Activated T-cell treated with anti-CD3 and anti-CD28 coated beads for 48 hours (primary cell): ENCODE data around the gene CPD.
A peak's percentile ranks its signal among the peaks of the same experiment; 100 is the strongest.
"Not testable (repeated sequence)": the region's sequence is repeated elsewhere in the genome, so short reads cannot be mapped to it uniquely, and the experiment has no call there.

Source experiments
- DNase-seq: peaks from one replicate; pipeline ENCODE4 v3.0.0-alpha.2; 2020; ENCODE audit warnings: low read depth

The CPD gene

GRCh38 chr17:30378825-30379302 lies at the start of gene CPD:
CPD (plus strand) TSS chr17:30378927; CDS start chr17:30378981, 54 bp downstream.
- DNase-seq: peak; percentile 96

- DNase-seq: peak; percentile 34
Measured at GRCh38 chr17:30332057-30332542, 46.6 kb upstream of the CPD start.

DNA sequence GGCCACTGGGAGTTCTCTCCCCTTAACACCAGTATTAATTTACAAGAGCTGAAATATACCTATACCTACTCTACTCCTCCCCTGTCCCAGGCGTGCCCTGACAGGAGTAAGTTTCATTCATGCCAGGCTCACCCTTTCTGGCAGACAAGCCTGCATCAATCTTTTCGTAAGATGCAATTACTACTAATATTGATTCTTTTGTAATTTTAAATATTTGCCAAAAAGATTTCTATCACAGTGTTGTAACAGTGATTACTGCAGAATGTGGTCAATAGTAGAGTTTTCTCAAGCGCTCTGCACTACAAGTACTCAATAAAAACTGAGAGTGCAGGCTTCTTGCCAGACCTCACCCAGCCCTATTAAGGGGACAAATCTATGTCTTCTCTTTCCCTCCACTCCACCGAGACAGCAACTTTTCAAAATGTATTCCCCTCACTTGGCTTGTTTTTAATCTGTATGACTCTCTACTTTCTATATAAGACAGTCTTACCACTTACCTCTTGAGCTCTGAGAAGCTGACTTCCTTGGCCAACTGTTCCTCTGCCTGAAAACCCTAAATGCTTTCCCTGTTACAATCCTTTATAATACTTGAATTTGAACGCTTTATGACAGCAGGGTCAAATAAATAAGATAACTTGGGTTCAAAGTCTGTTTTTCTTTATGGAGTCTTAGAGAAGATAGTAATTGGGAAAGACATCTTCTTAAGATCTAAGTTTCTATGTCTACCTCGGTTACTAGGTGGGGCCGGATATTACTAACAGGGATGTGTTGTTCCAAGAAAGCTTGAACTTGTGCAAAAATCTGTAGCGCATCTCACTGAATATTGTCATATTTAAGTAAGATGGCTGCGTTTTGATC lies 45.0 kb upstream of the CPD start, which contains the start of gene TMIGD1:
TSS of gene TMIGD1 (minus strand) at position 555 of the 858 bp plus-strand sequence. CDS start 1,924 bp downstream, outside the sequence.
- no peak for DNase-seq

- no peak for DNase-seq
Measured at GRCh38 chr17:30334421-30334820, 44.3 kb upstream of the CPD start.

- DNase-seq: peak; percentile 40
Measured at GRCh38 chr17:30336369-30337171, 42.2 kb upstream of the CPD start.

DNA sequence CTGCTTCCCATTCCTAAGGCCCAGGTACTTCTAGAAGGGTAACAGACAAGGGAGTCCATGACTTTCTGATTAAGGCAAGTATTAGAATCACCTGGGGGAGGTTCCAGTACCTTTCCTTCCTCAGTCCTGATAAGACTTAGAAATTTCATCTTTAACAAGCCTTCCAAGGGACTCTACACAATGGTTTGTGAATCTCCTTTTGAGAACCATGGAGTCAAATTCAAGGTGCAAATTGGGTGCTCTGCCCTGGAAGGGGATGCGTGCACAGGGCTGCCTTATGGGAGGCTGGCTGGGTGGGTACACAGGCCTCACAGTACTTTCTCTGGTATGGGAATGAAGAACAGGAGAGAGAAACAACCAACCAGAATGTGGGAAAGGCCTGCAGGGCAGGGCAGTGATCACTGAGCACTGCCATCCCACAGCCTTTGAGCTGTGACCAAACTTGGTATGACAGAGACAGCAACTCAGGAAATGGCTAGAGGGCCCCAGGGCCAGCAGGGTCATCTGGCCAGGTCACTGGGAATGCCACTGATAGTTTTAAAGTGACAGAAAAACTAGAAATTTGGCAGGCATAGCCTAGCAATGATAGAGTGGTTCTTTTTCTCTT lies 41.2 kb upstream of the CPD start:
- no peak for DNase-seq

- DNase-seq: no peak
Measured at GRCh38 chr17:30339086-30339485, 39.6 kb upstream of the CPD start.

- DNase-seq: no peak
Measured at GRCh38 chr17:30340801-30341356, 37.8 kb upstream of the CPD start.

GRCh38 chr17:30341703-30342249 lies 37.0 kb upstream of the CPD start:
- DNase-seq: no peak

GRCh38 chr17:30343244-30343643 lies 35.5 kb upstream of the CPD start:
- not testable (repeated sequence) for DNase-seq

GRCh38 chr17:30343796-30344195 lies 34.9 kb upstream of the CPD start:
- DNase-seq: no peak

DNA sequence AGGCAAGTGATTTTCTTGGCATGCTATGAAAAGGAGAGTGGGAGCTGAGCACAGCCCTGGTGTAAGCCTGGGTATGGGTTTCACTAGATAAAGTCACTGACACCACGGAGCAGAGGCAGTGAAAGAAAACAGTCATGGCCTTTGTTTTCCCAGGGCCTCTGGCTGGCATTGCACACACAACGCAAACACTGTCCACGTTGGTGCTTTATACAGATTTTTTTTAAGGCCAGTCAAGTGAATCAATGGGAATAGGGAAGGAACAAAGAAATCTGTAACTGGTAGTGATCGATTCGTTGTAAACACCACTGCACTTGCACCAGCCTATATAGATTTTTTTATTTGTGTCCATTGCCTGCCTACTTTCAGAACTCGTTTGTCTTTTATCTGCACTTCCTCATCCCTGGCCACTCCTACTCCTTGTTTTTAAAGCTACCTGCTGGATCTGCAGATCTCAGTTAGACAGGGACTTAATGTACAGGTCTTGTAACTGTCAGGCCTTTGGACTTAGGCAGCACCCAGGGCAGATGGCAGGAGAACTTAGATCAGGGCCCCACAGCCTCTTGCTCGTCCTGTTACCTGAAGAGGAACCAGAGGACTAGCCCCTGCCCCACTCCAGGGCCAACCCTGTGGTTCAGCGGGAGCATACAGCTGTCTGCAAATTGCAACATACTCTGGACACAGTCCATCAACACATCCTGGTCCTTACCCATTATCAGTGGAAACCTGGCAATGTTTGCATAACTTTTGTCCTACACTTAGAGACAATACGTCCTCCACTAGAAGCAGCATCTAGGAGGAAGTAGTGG lies 34.2 kb upstream of the CPD start:
- DNase-seq: no peak

GRCh38 chr17:30345089-30345433 lies 33.7 kb upstream of the CPD start:
- DNase-seq: no peak

- DNase-seq: no peak
Measured at GRCh38 chr17:30345527-30346075, 33.1 kb upstream of the CPD start.

DNA sequence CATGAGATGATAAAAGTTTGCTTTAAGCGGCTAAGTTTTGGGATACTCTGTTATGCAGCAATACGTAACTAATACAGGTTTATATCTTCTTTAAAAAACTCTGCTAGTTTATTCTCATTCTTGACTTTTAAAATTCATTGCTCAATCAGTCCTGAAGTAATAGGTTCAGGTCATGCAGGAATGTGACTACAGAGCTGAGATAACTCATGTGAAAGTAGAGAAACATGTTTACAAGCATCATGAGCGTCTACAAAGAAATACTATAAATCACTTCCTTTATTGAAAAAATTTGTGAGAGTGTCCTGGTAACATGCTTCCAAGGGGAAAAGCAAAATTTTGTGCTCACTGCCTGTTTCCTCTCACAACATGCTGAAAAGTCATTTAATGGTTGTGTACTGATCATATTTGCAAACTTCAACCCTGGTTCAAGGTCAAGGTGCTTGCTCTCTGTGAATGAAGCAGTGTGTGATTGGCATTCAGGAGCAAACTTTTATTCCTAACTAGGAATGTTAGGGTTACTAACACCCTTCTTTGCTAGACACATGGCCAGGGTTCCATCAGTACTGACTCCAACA lies 32.4 kb upstream of the CPD start:
- no peak for DNase-seq

DNA sequence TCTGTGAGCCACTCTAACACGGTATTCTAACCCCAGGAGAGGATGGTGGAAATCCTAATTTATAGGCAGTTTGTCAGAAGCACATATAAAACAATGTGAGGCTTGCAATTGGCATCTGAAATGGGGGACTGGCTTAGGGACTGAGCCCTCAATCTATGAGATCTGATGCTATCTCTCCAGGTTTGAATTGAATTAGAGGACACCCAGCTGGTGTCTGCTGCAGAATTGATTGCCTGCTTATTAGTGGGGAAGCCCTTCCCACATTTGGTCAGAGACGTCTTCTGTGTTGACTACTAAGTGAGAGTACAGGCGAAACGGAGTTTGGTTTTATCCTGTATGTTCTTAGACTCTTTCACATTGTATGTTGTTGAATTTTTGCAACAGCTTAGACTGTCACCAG lies 31.2 kb upstream of the CPD start:
- DNase-seq: no peak

DNA sequence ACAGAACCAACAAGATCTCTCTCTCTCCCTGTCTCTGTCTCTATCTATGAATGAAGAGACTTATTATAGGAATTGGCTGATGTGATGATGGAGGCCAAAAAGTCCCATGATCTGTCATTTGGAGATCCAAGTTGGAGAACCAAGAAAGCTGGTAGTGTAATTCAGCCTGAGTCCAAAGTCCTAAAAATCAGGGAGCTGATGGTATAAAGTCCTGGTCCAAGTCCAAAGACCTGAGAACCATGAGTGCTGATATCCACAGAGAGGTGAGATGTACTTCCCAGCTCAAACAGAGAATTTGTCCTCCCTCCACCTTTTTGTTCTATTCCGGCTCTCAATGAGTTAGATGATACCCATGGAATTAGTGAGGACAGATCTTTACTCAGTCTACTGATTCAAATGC lies 29.5 kb upstream of the CPD start:
- no peak for DNase-seq

DNA sequence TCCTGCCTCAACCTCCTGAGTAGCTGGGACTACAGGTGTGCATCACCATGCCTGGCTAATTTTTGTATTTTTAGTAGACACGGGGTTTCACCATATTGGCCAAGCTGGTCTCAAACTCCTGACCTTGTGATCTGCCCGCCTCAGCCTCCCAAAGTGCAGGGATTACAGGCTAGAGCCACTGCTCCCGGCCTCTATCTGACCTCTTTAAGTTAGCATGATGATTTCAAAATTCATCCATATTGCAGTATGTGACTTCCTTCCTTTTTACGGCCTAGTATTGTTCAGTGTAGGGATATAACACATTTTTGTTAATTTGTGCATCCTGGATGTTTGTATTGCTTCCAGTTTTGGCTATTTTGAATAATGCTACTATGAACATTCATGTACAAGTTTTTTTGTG lies 27.5 kb upstream of the CPD start:
- DNase-seq: not testable (repeated sequence)

DNA sequence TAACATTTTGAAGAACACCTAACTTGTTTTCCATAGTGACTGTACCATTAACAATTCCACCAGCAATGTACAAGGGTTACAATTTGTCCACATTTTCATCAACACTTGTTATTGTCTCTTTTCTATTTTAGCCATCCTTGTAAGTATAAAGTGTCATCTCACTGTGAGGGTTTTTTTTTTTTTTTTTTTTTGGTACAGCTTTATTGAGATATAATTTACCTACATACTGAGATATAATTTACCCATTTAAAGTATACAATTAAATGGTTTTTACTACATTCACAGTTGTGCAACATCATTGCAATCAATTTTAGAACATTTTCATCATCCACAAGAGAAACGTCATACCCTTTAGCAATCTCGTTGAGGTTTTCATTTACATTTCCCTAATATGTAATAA lies 27.0 kb upstream of the CPD start:
- no peak for DNase-seq

- DNase-seq: no peak
Measured at GRCh38 chr17:30352240-30352814, 26.4 kb upstream of the CPD start.
